MCF 10A (cell line): ENCODE data around the gene ZNF341. TPM values are rescaled to one million over a fixed set of nuclear protein-coding genes. Genes with fewer than 3 reads are reported as not detected.

Experiments
- BruUV-seq: library from RNA; stranded (reverse); fragments of 400-500 nt; replicated peaks from 2 replicates; lab custom pipeline; 2021; lab: Mats Ljungman, UMichigan
- CTCF ChIA-PET: fragments of 300-600 bp; sonication (Branson Sonifier 250); formaldehyde crosslinking; extraction: SDS; loops from one replicate; lab custom pipeline; 2021; ENCODE audit warnings: antibody characterized with exemption, inconsistent platforms; lab: Yijun Ruan, JAX
- POLR2A ChIA-PET: fragments of 300-600, 350-650 bp; sonication (Branson Sonifier 250); formaldehyde crosslinking; extraction: SDS; loops from one replicate; lab custom pipeline; 2020; ENCODE audit warnings: antibody characterized with exemption, inconsistent platforms; lab: Yijun Ruan, JAX
- DNase-seq: peaks from one replicate; pipeline ENCODE4 v3.0.0-alpha.2; 2018; ENCODE audit not compliant: unreplicated experiment
- H3K27ac Mint-ChIP-seq: one replicate; pipeline ENCODE4 v1.8.0; 2022; ENCODE audit warnings: mild to moderate bottlenecking, low read depth, mixed read lengths; ENCODE audit not compliant: unreplicated experiment
- H3K27me3 Mint-ChIP-seq: one replicate; pipeline ENCODE4 v1.8.0; 2022; ENCODE audit warnings: mixed read lengths; ENCODE audit not compliant: insufficient read depth, unreplicated experiment
- H3K36me3 Mint-ChIP-seq: one replicate; pipeline ENCODE4 v1.8.0; 2022; ENCODE audit warnings: mild to moderate bottlenecking, moderate library complexity, mixed read lengths; ENCODE audit not compliant: insufficient read depth, unreplicated experiment
- H3K4me1 Mint-ChIP-seq: one replicate; pipeline ENCODE4 v1.8.0; 2022; ENCODE audit warnings: mixed read lengths; ENCODE audit not compliant: insufficient read depth, unreplicated experiment
- H3K4me3 Mint-ChIP-seq: one replicate; pipeline ENCODE4 v1.8.0; 2022; ENCODE audit warnings: mild to moderate bottlenecking, moderate library complexity, mixed read lengths; ENCODE audit not compliant: unreplicated experiment
- H3K9me3 Mint-ChIP-seq: one replicate; pipeline ENCODE4 v1.8.0; 2022; ENCODE audit warnings: mixed read lengths; ENCODE audit not compliant: unreplicated experiment
- intact Hi-C: fragments of 100-400 bp; cut with micrococcal nuclease; formaldehyde crosslinking; loops from 2 replicates; pipeline ENCODE4 v1.14.1; 2022
- total RNA-seq: library from RNA; stranded (reverse); gene quantifications from 2 replicates; pipeline ENCODE4 v1.2.3, GENCODE V29; 2022
- TF ChIP-seq, protein P1 (sequence below): fragments of 200-600 bp; IDR thresholded peaks from one replicate; pipeline ENCODE4 v1.8.0; 2022; ENCODE audit warnings: antibody characterized with exemption, mild to moderate bottlenecking; ENCODE audit not compliant: unreplicated experiment

The ZNF341 gene
- total RNA-seq, 1 experiment from 2014 or later = 2.0 TPM

DNA sequence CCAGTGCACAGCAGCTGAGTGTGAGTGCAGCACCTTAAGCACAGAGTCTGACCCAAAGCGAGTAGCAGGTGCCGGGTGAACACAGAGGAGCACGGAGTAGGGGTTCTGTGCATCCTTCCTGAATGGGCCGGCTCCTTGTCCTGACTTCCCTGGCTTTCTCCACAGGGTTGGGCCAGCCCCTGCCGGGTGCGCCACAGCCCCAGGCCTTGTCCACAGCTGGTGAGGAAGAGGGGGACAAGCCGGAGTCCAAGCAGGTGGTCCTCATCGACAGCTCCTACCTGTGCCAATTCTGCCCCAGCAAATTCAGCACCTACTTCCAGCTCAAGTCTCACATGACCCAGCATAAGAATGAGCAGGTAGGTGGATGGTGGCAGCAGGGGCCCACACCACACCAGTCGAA lies 34.9 kb downstream of the ZNF341 start:
- ChIA-PET POLR2A (interaction anchor here (0.7 to 1.7 kb wide), 2 partner anchors 11 to 317 kb away, joined by 3 to 4 read pairs; no protein-coding TSS in a partner anchor), CTCF (interaction anchor here (0.6 kb wide), 1 partner anchor 39 kb away, joined by 7 read pairs; no protein-coding TSS in a partner anchor)
- intact Hi-C loops = no loop called here
- TF ChIP-seq, protein P1, sequence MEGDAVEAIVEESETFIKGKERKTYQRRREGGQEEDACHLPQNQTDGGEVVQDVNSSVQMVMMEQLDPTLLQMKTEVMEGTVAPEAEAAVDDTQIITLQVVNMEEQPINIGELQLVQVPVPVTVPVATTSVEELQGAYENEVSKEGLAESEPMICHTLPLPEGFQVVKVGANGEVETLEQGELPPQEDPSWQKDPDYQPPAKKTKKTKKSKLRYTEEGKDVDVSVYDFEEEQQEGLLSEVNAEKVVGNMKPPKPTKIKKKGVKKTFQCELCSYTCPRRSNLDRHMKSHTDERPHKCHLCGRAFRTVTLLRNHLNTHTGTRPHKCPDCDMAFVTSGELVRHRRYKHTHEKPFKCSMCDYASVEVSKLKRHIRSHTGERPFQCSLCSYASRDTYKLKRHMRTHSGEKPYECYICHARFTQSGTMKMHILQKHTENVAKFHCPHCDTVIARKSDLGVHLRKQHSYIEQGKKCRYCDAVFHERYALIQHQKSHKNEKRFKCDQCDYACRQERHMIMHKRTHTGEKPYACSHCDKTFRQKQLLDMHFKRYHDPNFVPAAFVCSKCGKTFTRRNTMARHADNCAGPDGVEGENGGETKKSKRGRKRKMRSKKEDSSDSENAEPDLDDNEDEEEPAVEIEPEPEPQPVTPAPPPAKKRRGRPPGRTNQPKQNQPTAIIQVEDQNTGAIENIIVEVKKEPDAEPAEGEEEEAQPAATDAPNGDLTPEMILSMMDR = no peak
- Mint-ChIP-seq H3K4me3 (no peak overlapping the region), H3K36me3 (peaks cover 6% of the 10 kb centered on the region), H3K9me3 (no peaks in the 10 kb centered on the region), H3K27me3 (no peaks in the 10 kb centered on the region), H3K27ac (no peak overlapping the region), H3K4me1 (no peaks in the 10 kb centered on the region)
- DNase-seq = no peak
- no TSS peak for BruUV-seq

DNA sequence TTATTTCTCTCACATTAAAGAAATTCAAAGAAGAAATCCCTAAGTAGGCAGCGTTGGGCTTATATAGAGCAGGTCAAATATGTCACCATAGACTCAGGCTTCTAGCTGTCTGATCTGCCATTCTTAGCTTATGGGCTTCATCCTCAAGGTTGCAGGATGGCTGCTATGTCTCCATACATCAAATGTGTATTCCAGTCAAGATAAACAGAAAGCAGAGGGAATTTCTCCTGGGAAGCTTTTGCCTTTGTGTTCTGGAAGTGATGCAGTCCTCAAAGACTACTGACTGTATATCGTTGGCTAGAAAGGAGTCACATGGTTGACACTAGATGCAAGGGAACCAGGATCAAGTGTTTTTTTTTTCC lies 36.0 kb downstream of the ZNF341 start:
- TF ChIP-seq, protein P1 = no peak
- ChIA-PET POLR2A (interaction anchor here (0.7 to 1.7 kb wide), 2 partner anchors 10 to 27 kb away, joined by 3 to 4 read pairs; no protein-coding TSS in a partner anchor), CTCF (no interaction called here)
- intact Hi-C loops = no loop called here
- H3K27me3 Mint-ChIP-seq = no peaks in the 10 kb centered on the region
- H3K27ac Mint-ChIP-seq = no peak overlapping the region
- H3K4me1 Mint-ChIP-seq = no peaks in the 10 kb centered on the region
- DNase-seq = no peak
- no peak overlapping the region for H3K4me3 Mint-ChIP-seq
- no TSS peak for BruUV-seq
- H3K9me3 Mint-ChIP-seq = no peaks in the 10 kb centered on the region
- H3K36me3 Mint-ChIP-seq = peaks cover 6% of the 10 kb centered on the region

DNA sequence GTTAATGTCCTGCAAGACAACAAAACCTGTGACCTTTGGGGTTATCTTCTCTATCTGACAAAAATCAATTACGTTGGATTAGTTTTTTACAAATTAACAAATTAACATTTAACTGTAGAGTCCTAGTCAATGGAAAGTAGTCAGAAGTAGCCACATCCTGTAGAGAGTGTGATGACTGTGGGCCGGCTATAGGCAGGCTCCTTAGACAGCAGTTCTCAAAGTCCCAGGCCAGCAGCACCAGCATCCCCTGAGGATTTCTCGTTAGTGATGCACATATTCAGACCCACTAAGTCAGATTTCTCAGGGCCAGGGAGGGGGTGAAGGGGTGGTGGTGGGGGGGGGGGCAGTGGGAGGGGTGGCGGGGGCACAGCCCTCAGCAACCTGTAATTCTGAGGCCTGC lies 37.2 kb downstream of the ZNF341 start:
- no peak overlapping the region for H3K27ac Mint-ChIP-seq
- no peaks in the 10 kb centered on the region for H3K4me1 Mint-ChIP-seq
- POLR2A ChIA-PET = no interaction called here
- no peaks in the 10 kb centered on the region for H3K9me3 Mint-ChIP-seq
- H3K27me3 Mint-ChIP-seq = no peaks in the 10 kb centered on the region
- CTCF ChIA-PET = interaction anchor here (0.6 to 0.7 kb wide), 2 partner anchors 57 to 367 kb away, joined by 3 read pairs; no protein-coding TSS in a partner anchor
- TF ChIP-seq, protein P1 = no peak
- intact Hi-C loops = no loop called here
- H3K4me3 Mint-ChIP-seq = no peak overlapping the region
- BruUV-seq = no TSS peak
- DNase-seq = no peak
- peaks cover 6% of the 10 kb centered on the region for H3K36me3 Mint-ChIP-seq

DNA sequence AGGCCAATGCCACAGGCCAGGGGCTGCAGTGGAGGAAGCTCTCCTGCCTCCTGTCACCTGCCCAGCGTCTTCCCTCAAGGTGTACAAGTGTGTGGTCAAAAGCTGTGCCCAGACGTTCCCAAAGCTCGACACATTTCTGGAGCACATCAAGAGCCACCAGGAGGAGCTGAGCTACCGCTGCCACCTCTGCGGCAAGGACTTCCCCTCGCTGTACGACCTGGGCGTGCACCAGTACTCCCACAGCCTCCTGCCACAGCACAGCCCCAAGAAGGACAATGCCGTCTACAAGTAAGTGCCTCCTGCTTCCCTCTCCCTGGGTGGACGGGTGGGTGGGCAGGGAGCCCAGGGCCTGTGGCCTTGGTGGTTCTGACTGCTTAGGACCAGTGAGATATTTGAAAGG lies 38.2 kb downstream of the ZNF341 start:
- Mint-ChIP-seq H3K4me1 (no peaks in the 10 kb centered on the region), H3K27ac (no peak overlapping the region), H3K4me3 (no peak overlapping the region), H3K27me3 (no peaks in the 10 kb centered on the region), H3K9me3 (no peaks in the 10 kb centered on the region), H3K36me3 (peaks cover 6% of the 10 kb centered on the region)
- TF ChIP-seq, protein P1 = no peak
- DNase-seq = no peak
- no TSS peak for BruUV-seq
- CTCF ChIA-PET = interaction anchor here (0.6 kb wide), 1 partner anchor 9 kb away, joined by 3 read pairs; no protein-coding TSS in a partner anchor
- intact Hi-C loops = no loop called here
- POLR2A ChIA-PET = no interaction called here
